Liver (tissue), 9 donors: ENCODE data around the gene STKLD1. TPM values are rescaled to one million over a fixed set of nuclear protein-coding genes. Genes with fewer than 3 reads are reported as not detected.

Source experiments
- DNase-seq: peaks from one replicate; pipeline ENCODE4 v3.0.0-alpha.2; 2017; ENCODE audit warnings: low spot score
- H3K27ac ChIP-seq, 2 donors: one replicate each; pipeline ENCODE4 v1.7.0; 2013; ENCODE audit warnings: inconsistent platforms in 2 of 2, low read length in 2 of 2, control low read depth in 1 of 2, low read depth in 1 of 2, mild to moderate bottlenecking in 1 of 2
- H3K27me3 ChIP-seq, 4 donors: one replicate each; pipeline versions ENCODE4 v1.6.1 to v1.7.0; 2013; ENCODE audit warnings: low read length in 3 of 4, inconsistent platforms in 1 of 4, mild to moderate bottlenecking in 1 of 4, moderate library complexity in 1 of 4; ENCODE audit not compliant: control insufficient read depth in 4 of 4, insufficient read depth in 4 of 4
- H3K36me3 ChIP-seq, 4 donors: one replicate each; pipeline versions ENCODE4 v1.6.1 to v1.7.0; 2013; ENCODE audit warnings: low read length in 3 of 4, mild to moderate bottlenecking in 3 of 4, low read depth in 1 of 4, moderate library complexity in 1 of 4; ENCODE audit not compliant: control insufficient read depth in 4 of 4, insufficient read depth in 3 of 4
- H3K4me1 ChIP-seq, 4 donors: one replicate each; pipeline versions ENCODE4 v1.6.1 to v1.7.0; 2013; ENCODE audit warnings: low read length in 3 of 4, mild to moderate bottlenecking in 3 of 4, moderate library complexity in 1 of 4; ENCODE audit not compliant: control insufficient read depth in 4 of 4, insufficient read depth in 4 of 4
- H3K4me3 ChIP-seq, 3 donors: one replicate each; pipeline versions ENCODE4 v1.6.1 to v1.7.0; 2013; ENCODE audit warnings: low read length in 3 of 3, control low read depth in 1 of 3, low read depth in 1 of 3, mild to moderate bottlenecking in 1 of 3
- H3K9ac ChIP-seq, 2 donors: one replicate each; pipeline ENCODE4 v1.7.0; 2013; ENCODE audit warnings: low read length in 2 of 2, mild to moderate bottlenecking in 2 of 2, moderate library complexity in 2 of 2, control low read depth in 1 of 2, low read depth in 1 of 2
- H3K9me3 ChIP-seq, 4 donors: one replicate each; pipeline versions ENCODE4 v1.6.1 to v1.7.0; 2013; ENCODE audit warnings: low read length in 3 of 4; ENCODE audit not compliant: control insufficient read depth in 4 of 4
- ATF3 ChIP-seq: IDR thresholded peaks from 2 replicates; pipeline ENCODE4 v1.6.1; 2016; ENCODE audit warnings: antibody characterized with exemption
- EGR1 ChIP-seq, 2 donors: IDR thresholded peaks; 2 replicates each; pipeline ENCODE4 v1.6.1; 2016 to 2018; ENCODE audit warnings: antibody characterized with exemption in 2 of 2, low read depth in 2 of 2
- GABPA ChIP-seq, 2 donors: IDR thresholded peaks in 1 of 2; conservative IDR thresholded peaks in 1 of 2; 2 replicates each; pipeline ENCODE4 v1.6.1; 2016; ENCODE audit warnings: antibody characterized with exemption in 2 of 2, mild to moderate bottlenecking in 1 of 2, moderate library complexity in 1 of 2
- HNF4G ChIP-seq: IDR thresholded peaks from 2 replicates; pipeline ENCODE4 v1.6.1; 2016; ENCODE audit warnings: antibody characterized with exemption
- JUND ChIP-seq, 2 donors: IDR thresholded peaks; 2 replicates each; pipeline ENCODE4 v1.6.1; 2016; ENCODE audit warnings: antibody characterized with exemption in 2 of 2
- RXRA ChIP-seq, 2 donors: IDR thresholded peaks; 2 replicates each; pipeline ENCODE4 v1.6.1; 2017 to 2018; ENCODE audit warnings: antibody characterized with exemption in 2 of 2, mild to moderate bottlenecking in 1 of 2
- SP1 ChIP-seq: IDR thresholded peaks from 2 replicates; pipeline ENCODE4 v1.6.1; 2018; ENCODE audit warnings: antibody characterized with exemption, mild to moderate bottlenecking
- TAF1 ChIP-seq: conservative IDR thresholded peaks from 2 replicates; pipeline ENCODE4 v1.6.1; 2016; ENCODE audit warnings: antibody characterized with exemption, mild to moderate bottlenecking
- ZBTB33 ChIP-seq: IDR thresholded peaks from 2 replicates; pipeline ENCODE4 v1.6.1; 2016; ENCODE audit warnings: antibody characterized with exemption
- WGBS: extraction: QIAGEN DNeasy Blood & Tissue Kit; methylation state at CpG from one replicate; pipeline ENCODE4 v1.1.7; 2013; 5-methylcytosine and 5-hydroxymethylcytosine counted together
- polyA plus RNA-seq, 2 donors: library from polyadenylated mRNA; stranded (reverse) in 1 of 2; unstranded in 1 of 2; fragments of 200-250 nt in 1 of 2; fragments of >200 nt in 1 of 2; fragmentation: Nextera tagmentation in 1 of 2; extraction: Ambion mirVana in 1 of 2; gene quantifications; one replicate each; pipeline versions ENCODE4 v1.2.1 to v1.2.3, GENCODE V29; 2013 to 2015
- total RNA-seq, 2 donors: library from RNA; depleted of rRNA; stranded (reverse); fragments of >200 nt; gene quantifications; one replicate each; pipeline ENCODE4 v1.2.3, GENCODE V29; 2014
- TF ChIP-seq, protein P1 (sequence below): IDR thresholded peaks from 2 replicates; pipeline ENCODE4 v1.6.1; 2016; ENCODE audit warnings: antibody characterized with exemption
- TF ChIP-seq, protein P2 (sequence below): fragments of 150-350 bp; IDR thresholded peaks from 2 replicates; pipeline ENCODE4 v1.5.1; 2017; ENCODE audit warnings: improper control_type of control experiment, low read depth, low read length; ENCODE audit not compliant: missing input control
- TF ChIP-seq, protein P3 (sequence below): IDR thresholded peaks from 2 replicates; pipeline ENCODE4 v1.6.1; 2016; ENCODE audit warnings: antibody characterized with exemption, mild to moderate bottlenecking
- donor health status: healthy.
- donor health status: healthy.
- donor health status: healthy.
- donor health status: healthy.
- donor health status: healthy.

STKLD1 gene
- total and polyA plus RNA-seq, 4 donors, result 0.25 to 0.85 (median 0.33) TPM

GRCh38 chr9:133354766-133355165 lies 21.4 kb upstream of the STKLD1 start:
- Histone ChIP-seq H3K4me3 (no peak overlapping the region), H3K27me3 (no peaks in the 10 kb centered on the region), H3K36me3 (peaks cover 6 to 39% (median 24%) of the 10 kb centered on the region in 4 donors), H3K4me1 (peaks cover 9 to 39% (median 26%) of the 10 kb centered on the region in 4 donors), H3K9me3 (no peaks in the 10 kb centered on the region), H3K9ac (no peak overlapping the region), H3K27ac (no peak overlapping the region)
- 65% methylated on average over 7 of the region's 7 CpGs for WGBS
- TF ChIP-seq, protein P1, sequence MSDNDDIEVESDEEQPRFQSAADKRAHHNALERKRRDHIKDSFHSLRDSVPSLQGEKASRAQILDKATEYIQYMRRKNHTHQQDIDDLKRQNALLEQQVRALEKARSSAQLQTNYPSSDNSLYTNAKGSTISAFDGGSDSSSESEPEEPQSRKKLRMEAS, result no peak
- no peak for TF ChIP-seq SP1
- TF ChIP-seq ZBTB33, result no peak
- no peak for TF ChIP-seq TAF1
- peak in 1 of 2 donors; percentile 32 for TF ChIP-seq RXRA (IDR thresholded peaks at IDR 0.05)
- no peak for TF ChIP-seq GABPA (IDR thresholded peaks at IDR 0.05 in 1 of 2, conservative IDR thresholded peaks at IDR 0.05 in 1 of 2)
- TF ChIP-seq, protein P2, sequence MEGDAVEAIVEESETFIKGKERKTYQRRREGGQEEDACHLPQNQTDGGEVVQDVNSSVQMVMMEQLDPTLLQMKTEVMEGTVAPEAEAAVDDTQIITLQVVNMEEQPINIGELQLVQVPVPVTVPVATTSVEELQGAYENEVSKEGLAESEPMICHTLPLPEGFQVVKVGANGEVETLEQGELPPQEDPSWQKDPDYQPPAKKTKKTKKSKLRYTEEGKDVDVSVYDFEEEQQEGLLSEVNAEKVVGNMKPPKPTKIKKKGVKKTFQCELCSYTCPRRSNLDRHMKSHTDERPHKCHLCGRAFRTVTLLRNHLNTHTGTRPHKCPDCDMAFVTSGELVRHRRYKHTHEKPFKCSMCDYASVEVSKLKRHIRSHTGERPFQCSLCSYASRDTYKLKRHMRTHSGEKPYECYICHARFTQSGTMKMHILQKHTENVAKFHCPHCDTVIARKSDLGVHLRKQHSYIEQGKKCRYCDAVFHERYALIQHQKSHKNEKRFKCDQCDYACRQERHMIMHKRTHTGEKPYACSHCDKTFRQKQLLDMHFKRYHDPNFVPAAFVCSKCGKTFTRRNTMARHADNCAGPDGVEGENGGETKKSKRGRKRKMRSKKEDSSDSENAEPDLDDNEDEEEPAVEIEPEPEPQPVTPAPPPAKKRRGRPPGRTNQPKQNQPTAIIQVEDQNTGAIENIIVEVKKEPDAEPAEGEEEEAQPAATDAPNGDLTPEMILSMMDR, result no peak
- no peak for DNase-seq

DNA sequence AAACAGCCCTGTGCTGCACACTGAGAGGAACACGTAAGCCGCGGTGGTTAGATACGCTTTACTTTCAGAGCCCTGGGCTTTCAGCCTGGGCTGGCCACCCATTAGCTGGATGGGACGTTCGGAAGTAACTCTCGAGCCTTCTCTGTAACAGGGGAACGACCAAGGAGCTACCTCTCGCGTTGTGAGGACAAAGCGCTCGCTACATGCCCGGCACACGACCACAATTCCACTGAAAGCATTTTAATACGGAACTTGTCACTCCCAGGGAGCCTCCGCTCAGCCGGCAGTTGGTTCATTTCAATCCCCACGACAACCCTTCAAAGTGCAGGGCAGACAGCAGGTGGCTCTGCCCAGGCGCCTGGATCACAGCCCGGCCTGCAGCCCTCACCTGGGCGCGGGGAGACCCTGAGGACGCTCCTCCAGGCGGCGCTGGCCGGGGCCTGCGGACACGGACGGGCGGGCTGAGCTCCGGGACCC lies 20.2 kb upstream of the STKLD1 start:
- H3K9ac ChIP-seq, result peak overlapping the region; percentile 67 to 70
- WGBS, result under 1% methylated on average over 31 of the region's 31 CpGs
- no peak overlapping the region for H3K27ac ChIP-seq
- no peaks in the 10 kb centered on the region for H3K27me3 ChIP-seq
- H3K4me1 ChIP-seq, result peaks cover 9 to 44% (median 26%) of the 10 kb centered on the region in 4 donors
- no peak for TF ChIP-seq JUND (IDR thresholded peaks at IDR 0.05)
- TF ChIP-seq, protein P2, result no peak
- TF ChIP-seq TAF1, result no peak
- TF ChIP-seq HNF4G, result no peak
- TF ChIP-seq GABPA (IDR thresholded peaks at IDR 0.05 in 1 of 2, conservative IDR thresholded peaks at IDR 0.05 in 1 of 2), result no peak
- TF ChIP-seq, protein P3, sequence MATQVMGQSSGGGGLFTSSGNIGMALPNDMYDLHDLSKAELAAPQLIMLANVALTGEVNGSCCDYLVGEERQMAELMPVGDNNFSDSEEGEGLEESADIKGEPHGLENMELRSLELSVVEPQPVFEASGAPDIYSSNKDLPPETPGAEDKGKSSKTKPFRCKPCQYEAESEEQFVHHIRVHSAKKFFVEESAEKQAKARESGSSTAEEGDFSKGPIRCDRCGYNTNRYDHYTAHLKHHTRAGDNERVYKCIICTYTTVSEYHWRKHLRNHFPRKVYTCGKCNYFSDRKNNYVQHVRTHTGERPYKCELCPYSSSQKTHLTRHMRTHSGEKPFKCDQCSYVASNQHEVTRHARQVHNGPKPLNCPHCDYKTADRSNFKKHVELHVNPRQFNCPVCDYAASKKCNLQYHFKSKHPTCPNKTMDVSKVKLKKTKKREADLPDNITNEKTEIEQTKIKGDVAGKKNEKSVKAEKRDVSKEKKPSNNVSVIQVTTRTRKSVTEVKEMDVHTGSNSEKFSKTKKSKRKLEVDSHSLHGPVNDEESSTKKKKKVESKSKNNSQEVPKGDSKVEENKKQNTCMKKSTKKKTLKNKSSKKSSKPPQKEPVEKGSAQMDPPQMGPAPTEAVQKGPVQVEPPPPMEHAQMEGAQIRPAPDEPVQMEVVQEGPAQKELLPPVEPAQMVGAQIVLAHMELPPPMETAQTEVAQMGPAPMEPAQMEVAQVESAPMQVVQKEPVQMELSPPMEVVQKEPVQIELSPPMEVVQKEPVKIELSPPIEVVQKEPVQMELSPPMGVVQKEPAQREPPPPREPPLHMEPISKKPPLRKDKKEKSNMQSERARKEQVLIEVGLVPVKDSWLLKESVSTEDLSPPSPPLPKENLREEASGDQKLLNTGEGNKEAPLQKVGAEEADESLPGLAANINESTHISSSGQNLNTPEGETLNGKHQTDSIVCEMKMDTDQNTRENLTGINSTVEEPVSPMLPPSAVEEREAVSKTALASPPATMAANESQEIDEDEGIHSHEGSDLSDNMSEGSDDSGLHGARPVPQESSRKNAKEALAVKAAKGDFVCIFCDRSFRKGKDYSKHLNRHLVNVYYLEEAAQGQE, result no peak
- TF ChIP-seq EGR1 (IDR thresholded peaks at IDR 0.05; ENCODE audit: low read depth in 2 of 2), result no peak
- TF ChIP-seq ATF3, result no peak
- no peak for TF ChIP-seq SP1
- H3K9me3 ChIP-seq, result no peaks in the 10 kb centered on the region
- DNase-seq, result no peak
- H3K4me3 ChIP-seq, result peak overlapping the region; percentile 68 to 96 (median 87)
- peaks cover 4 to 37% (median 22%) of the 10 kb centered on the region in 4 donors for H3K36me3 ChIP-seq
